Esophagus muscularis mucosa (tissue), 4 donors: ENCODE results near the gene PLCH1.

Experiments
- EP300 ChIP-seq: sonication (generic); formaldehyde crosslinking; IDR thresholded peaks from one replicate; pipeline ENCODE4 v1.6.1; 2017; ENCODE audit warnings: antibody characterized with exemption
- POLR2A ChIP-seq: fragments of 450-650 bp; IDR thresholded peaks from one replicate; pipeline ENCODE4 v1.6.1; 2017; ENCODE audit warnings: antibody characterized with exemption, moderate library complexity, mild to moderate bottlenecking, low read depth
- TF ChIP-seq, protein P1 (sequence below), 3 experiments: fragments of 200-600 bp in 2 of 3; fragments of 450-650 bp in 1 of 3; sonication (generic) in 2 of 3; IDR thresholded peaks; one replicate each; pipeline ENCODE4 v1.5.1; 2017 to 2019; ENCODE audit warnings: antibody characterized with exemption in 3 of 3, mild to moderate bottlenecking in 2 of 3, moderate library complexity in 1 of 3

DNA sequence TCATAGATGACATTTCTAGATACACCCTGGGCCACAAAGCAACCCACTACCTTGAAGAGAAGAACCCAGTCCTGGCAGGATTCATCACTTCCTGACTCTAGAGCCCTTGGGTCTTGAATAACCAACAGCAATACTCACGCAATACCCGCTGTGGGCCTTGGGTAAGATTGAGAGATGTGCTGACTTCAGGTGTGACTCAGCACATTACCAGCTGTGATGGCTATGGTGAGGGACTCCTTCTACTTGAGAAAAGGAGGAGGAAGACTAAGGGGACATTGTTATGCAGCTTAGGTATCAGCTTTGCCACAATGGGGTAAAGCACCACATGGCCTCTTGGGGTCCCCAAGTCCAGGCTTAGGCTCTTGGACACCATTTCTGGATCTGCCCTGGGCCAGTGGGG lies 46.3 kb upstream of the PLCH1 start:
- TF ChIP-seq, protein P1, sequence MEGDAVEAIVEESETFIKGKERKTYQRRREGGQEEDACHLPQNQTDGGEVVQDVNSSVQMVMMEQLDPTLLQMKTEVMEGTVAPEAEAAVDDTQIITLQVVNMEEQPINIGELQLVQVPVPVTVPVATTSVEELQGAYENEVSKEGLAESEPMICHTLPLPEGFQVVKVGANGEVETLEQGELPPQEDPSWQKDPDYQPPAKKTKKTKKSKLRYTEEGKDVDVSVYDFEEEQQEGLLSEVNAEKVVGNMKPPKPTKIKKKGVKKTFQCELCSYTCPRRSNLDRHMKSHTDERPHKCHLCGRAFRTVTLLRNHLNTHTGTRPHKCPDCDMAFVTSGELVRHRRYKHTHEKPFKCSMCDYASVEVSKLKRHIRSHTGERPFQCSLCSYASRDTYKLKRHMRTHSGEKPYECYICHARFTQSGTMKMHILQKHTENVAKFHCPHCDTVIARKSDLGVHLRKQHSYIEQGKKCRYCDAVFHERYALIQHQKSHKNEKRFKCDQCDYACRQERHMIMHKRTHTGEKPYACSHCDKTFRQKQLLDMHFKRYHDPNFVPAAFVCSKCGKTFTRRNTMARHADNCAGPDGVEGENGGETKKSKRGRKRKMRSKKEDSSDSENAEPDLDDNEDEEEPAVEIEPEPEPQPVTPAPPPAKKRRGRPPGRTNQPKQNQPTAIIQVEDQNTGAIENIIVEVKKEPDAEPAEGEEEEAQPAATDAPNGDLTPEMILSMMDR (IDR thresholded peaks at IDR 0.05) = no peak
- TF ChIP-seq POLR2A (no peak), EP300 (no peak)
